ENCODE measurements around the gene GFOD2.

GFOD2 gene

GRCh38 chr16:67672306-67672705 lies 46.8 kb downstream of the GFOD2 start:
- DNase-seq (ENCODE audit: low spot score), result no peak

GRCh38 chr16:67669499-67670101 lies 49.5 kb downstream of the GFOD2 start:
- DNase-seq (ENCODE audit: low spot score), result no peak

GRCh38 chr16:67668495-67669157 lies 50.5 kb downstream of the GFOD2 start:
- DNase-seq (ENCODE audit: low spot score), result no peak

GRCh38 chr16:67667817-67668494 lies 51.2 kb downstream of the GFOD2 start:
- DNase-seq (ENCODE audit: low spot score), result peak; percentile 86

GRCh38 chr16:67667453-67667816 lies 51.7 kb downstream of the GFOD2 start:
- no peak for DNase-seq (ENCODE audit: low spot score)

GRCh38 chr16:67666559-67667452 lies 52.3 kb downstream of the GFOD2 start, which contains the start of the genes C16orf86 and ENKD1:
Gene C16orf86, plus strand, starts transcription at chr16:67666814. Its CDS starts 157 bp downstream, at chr16:67666971.
Gene ENKD1, minus strand, starts transcription at chr16:67666750. Its CDS starts 308 bp downstream, at chr16:67666442.
- peak; percentile 84 for DNase-seq (ENCODE audit: low spot score)

GRCh38 chr16:67666032-67666551 lies 53.0 kb downstream of the GFOD2 start:
- no peak for DNase-seq (ENCODE audit: low spot score)

- no peak for DNase-seq (ENCODE audit: low spot score)
Observed at GRCh38 chr16:67665598-67665997, 53.5 kb downstream of the GFOD2 start.

GRCh38 chr16:67664871-67665270 lies 54.2 kb downstream of the GFOD2 start:
- DNase-seq (ENCODE audit: low spot score), result no peak

- DNase-seq (ENCODE audit: low spot score), result no peak
Observed at GRCh38 chr16:67664258-67664657, 54.9 kb downstream of the GFOD2 start.

GRCh38 chr16:67663877-67664222 lies 55.3 kb downstream of the GFOD2 start:
- no peak for DNase-seq (ENCODE audit: low spot score)

GRCh38 chr16:67663151-67663876 lies 55.8 kb downstream of the GFOD2 start:
- no peak for DNase-seq (ENCODE audit: low spot score)

GRCh38 chr16:67662653-67663010 lies 56.5 kb downstream of the GFOD2 start:
- DNase-seq (ENCODE audit: low spot score), result no peak

GRCh38 chr16:67661886-67662652 lies 57.0 kb downstream of the GFOD2 start:
- no peak for DNase-seq (ENCODE audit: low spot score)

- DNase-seq (ENCODE audit: low spot score), result no peak
Observed at GRCh38 chr16:67661101-67661761, 57.9 kb downstream of the GFOD2 start.

- peak; percentile 98 for DNase-seq (ENCODE audit: low spot score)
Observed at GRCh38 chr16:67660564-67661028, 58.5 kb downstream of the GFOD2 start, which contains the start of gene PARD6A. Gene PARD6A, plus strand, starts transcription at chr16:67660960. Its CDS starts 79 bp downstream, at chr16:67661039.

GRCh38 chr16:67659675-67660563 lies 59.2 kb downstream of the GFOD2 start, which contains the start of gene ACD:
Gene ACD, minus strand, starts transcription at chr16:67660260. Its CDS starts 40 bp downstream, at chr16:67660220.
- DNase-seq (ENCODE audit: low spot score), result peak; percentile 94

- DNase-seq (ENCODE audit: low spot score), result no peak
Observed at GRCh38 chr16:67658849-67659674, 60.1 kb downstream of the GFOD2 start.

Data from activated CD4-positive, alpha-beta T cell treated with anti-CD3 and anti-CD28 coated beads, Interleukin-2, Interleukin-4, amounts not matched to agents 100 ng/mL and 50 ng/mL, durations not matched to agents 16 hours and 8 hours (primary cell).